GM19099 (cell line): Measurements from ENCODE around the gene OR51B4.

Source experiments
- POLR2A ChIP-seq: IDR thresholded peaks from 3 replicates; pipeline ENCODE4 v1.6.1; 2011; ENCODE audit warnings: low read depth; ENCODE audit not compliant: insufficient read length; ENCODE audit errors: extremely low read depth

OR51B4 gene

DNA sequence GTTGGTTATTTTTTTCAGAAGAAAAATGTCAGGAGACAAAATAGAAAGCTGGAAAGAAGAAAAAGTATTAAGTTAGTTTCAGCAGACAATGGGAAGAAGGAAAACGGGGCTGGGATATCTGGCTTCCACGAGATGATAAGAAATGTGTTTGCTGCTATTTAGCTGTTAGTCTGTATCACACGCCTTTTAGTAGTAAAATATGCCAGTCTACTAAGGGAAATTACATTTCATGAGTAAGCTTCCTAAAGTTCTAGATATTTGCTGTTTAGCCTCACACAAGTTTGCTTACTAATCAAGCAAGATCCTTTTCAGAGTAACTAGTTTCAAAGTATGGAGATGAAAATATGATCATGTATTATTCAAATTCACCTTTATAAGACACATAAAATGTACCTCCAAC, 1.5 kb downstream of the OR51B4 start:
- TF ChIP-seq POLR2A: no peak

DNA sequence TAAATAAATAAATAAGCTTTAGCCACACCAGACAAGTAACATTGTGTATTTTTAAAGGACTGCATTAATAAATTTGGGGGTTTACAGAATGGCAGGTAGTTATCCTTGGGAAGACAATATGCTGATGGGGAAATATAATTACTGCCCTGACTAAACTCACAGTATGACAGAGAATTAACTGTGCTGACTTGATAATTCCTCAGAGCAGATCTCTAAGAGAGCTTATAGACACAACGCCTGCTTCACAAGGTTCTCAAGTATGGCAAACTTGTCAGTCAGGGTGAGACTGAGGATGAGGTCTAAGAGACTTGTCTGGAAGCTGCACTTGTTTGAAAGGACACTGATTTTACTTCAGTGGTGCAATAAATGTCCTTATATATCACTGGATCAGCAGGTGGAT, 3.3 kb downstream of the OR51B4 start:
- no peak for TF ChIP-seq POLR2A

DNA sequence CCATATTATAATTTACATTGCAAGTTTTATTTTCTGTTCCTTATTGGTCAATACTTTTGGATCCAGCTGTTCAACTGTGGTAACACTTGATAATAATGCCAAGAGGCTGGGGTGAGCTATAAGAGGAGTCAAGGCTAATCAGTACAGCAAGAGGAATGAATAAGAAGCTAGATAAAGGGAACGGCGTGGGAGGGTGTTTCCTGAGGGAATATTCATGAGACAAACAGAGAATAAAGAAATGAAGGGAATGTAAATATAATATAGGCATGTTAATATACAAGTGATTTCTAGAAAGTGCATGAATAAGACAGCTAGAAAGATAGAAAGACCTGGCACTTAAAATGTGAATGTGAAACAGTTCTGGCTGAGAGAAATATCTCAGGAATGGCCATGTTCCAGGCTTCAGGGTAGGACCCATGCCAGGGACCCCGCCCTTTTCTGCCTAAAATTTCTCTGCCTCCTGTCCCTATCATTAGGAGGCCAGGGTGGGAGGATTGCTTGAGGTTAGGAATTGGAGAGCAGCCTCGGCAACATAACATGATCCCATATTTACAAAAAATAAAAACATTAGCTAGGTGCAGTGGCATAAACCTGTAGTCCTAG, 3.9 kb downstream of the OR51B4 start:
- no peak for TF ChIP-seq POLR2A

DNA sequence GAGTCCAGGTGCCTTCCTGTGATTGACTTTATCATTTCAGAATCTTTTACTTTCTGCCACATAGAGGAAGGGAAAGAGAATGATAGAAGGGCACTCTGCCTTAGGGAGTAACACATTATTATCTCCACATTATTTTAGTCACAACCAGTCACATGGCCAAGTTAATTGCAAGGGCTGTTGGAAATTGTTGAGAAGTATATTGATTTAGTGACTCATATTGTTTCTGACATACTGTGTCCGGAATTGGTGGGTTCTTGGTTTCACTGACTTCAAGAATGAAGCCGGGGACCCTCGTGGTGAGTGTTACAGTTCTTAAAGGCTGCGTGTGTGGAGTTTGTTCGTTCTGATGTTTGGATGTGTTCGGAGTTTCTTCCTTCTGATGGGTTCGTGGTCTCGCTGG, 8.7 kb downstream of the OR51B4 start:
- TF ChIP-seq POLR2A: no peak

DNA sequence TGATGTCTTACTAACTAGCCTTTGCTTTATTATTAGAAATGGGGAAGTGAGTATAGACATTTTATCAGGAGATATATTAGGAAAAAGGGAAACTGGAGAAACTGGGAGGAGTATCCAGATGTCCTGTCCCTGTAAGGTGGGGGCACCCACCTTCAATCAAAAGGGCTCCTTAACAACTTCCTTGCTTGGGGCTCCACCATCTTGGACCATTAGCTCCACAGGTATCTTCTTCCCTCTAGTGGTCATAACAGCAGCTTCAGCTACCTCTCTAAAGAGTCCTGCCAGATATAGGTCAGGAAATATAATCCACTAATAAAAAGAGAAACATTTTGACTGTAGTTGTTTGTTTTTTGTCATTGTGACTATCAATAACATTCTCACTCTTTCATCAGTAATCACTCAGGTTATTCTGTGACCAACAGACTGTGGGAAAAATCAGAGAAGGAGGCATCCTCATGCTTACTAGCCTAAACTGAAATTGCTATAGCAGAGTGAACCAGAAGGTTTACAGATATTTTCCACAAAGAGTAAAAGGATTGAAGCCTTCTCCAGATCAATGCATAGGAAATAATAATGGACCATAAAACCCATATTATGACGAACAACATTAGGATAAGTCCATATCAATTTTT, 10.4 kb downstream of the OR51B4 start:
- TF ChIP-seq POLR2A: no peak

DNA sequence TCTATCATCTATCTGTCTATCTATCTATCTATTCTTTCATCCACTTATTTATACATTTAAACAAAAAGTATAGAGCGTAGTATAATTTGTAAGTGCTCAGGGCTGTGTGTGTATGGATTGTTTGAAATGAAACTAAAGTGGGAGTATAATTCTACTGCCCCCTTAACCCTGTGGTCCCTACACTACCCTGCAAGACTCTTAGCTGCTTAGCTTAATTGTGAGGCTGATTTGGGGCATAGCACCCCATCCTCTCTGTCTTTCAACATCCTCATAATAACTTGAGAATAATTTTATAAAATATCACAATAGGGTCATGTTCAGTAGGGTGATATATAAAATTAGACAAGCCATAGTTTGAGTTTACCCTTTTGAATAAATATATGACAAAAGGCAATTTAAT, 11.6 kb downstream of the OR51B4 start:
- TF ChIP-seq POLR2A: no peak

DNA sequence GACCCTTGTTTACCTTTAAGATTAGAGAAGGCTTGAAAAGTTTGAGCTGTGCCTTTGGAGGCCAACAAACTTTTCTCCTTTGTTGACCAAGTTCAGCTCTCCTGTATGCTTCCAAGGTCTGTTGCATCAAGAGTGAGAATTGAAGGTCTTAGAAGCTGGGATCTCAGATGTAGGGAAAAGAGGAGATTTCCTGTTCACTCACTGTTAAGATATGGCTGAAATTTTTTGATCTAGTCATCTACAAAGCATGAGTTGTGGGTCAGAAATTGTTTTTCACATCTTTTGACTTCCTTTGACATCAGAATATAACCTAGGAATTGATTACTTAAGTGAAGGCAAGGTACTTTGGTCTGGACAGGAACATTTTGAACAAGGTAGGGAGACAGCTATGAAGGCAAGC, 12.1 kb downstream of the OR51B4 start:
- TF ChIP-seq POLR2A: no peak

DNA sequence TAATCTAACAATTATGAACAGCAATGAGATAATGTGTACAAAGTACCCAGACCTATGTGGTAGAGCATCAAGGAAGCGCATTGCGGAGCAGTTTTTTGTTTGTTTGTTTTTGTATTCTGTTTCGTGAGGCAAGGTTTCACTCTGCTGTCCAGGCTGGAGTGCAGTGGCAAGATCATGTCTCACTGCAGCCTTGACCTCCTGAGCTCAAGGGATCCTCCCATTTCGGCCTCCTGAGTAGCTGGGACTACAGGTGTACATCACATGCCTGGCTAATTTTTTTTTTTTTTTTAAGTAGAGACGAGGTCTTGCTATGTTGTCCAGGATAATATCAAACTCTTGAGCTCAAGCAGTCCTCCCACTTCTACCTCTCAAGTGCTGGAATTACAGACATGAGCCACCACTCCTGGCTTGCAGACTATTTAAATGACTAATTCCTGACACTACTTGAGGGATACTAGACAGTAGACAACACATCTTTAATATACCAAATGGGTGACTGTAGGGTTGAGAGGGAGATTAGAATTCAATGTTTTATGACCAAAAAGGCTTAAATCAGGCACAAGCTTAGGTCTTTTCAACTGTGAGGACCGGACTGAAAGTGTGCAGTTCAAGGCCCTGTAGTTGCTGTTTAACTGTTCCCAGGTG, 12.7 kb downstream of the OR51B4 start:
- TF ChIP-seq POLR2A: no peak

DNA sequence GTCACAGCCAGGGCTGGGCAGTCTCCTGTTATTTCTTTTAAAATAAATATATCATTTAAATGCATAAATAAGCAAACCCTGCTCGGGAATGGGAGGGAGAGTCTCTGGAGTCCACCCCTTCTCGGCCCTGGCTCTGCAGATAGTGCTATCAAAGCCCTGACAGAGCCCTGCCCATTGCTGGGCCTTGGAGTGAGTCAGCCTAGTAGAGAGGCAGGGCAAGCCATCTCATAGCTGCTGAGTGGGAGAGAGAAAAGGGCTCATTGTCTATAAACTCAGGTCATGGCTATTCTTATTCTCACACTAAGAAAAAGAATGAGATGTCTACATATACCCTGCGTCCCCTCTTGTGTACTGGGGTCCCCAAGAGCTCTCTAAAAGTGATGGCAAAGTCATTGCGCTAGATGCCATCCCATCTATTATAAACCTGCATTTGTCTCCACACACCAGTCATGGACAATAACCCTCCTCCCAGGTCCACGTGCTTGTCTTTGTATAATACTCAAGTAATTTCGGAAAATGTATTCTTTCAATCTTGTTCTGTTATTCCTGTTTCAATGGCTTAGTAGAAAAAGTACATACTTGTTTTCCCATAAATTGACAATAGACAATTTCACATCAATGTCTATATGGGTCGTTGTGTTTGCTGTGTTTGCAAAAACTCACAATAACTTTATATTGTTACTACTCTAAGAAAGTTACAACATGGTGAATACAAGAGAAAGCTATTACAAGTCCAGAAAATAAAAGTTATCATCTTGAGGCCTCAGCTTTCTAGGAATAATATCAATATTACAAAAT, 13.4 kb downstream of the OR51B4 start:
- no peak for TF ChIP-seq POLR2A

DNA sequence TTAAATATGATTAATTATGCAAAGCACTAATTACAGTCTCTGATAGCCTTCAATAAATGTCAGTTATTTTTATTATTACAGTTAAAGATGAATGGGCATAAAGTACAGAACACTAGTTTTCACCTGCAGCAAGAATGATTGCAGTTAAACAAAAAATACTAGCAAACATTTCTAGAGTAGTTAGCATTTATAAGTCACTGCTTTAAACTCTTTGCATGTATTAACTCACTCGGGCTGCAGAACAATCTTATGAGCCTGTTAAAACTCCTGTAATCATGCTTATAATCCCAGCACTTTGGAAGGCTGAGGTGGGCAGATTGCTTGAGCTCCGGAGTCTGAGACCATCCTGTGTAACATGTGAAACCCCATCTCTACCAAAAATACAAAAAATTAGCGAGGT, 14.8 kb downstream of the OR51B4 start:
- TF ChIP-seq POLR2A: no peak

DNA sequence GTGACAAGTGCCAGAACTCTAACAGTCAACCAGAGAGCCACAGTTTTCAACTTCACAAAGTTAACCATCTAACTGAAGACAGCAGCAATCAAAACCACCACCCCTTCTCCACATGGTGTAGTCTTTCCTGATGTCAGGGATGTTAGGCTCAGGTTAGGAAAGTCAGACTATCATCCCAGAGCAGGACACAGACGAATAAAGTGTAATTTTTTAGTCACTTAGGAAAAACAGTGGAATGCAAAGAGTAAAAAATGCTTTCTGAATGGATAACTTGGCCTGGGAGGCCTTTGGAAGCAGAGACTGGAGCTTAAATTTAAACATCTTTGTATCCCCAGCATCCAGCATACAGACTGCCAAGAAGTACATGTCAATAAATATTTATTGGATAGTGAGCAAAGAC, 15.4 kb downstream of the OR51B4 start:
- TF ChIP-seq POLR2A: no peak

DNA sequence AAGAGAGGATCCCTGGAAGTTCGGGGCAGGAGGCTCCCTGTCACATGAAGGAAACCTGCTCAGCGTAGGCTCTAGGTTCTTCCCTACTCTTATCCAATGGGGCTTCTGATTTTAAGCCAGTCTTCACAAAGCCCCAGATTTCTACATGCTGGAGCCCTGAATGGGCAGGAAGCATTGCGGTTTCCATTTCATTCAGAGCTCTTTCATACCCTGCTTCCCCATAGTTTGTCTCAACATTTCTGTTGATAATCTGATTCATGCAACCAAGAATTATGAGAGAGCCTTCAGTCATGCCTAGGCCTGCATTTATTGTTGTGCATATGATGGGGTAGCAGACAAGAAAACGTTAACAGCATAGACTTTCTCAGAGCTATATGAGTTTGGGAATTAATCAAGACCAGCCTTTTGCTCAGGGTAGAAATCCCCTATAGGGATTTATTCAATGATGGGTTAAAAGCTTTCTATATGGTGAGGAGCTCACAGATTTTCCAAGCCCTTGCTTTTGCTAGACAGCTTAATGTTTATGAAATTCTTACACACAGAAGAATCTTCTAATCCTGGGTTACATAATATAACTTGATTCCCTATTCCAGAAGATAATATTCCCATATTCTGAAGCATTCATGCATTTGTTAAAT, 15.9 kb downstream of the OR51B4 start:
- no peak for TF ChIP-seq POLR2A

DNA sequence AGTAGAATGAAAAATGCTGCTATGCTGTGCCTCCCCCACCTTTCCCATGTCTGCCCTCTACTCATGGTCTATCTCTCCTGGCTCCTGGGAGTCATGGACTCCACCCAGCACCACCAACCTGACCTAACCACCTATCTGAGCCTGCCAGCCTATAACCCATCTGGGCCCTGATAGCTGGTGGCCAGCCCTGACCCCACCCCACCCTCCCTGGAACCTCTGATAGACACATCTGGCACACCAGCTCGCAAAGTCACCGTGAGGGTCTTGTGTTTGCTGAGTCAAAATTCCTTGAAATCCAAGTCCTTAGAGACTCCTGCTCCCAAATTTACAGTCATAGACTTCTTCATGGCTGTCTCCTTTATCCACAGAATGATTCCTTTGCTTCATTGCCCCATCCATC, 17.1 kb downstream of the OR51B4 start:
- no peak for TF ChIP-seq POLR2A

DNA sequence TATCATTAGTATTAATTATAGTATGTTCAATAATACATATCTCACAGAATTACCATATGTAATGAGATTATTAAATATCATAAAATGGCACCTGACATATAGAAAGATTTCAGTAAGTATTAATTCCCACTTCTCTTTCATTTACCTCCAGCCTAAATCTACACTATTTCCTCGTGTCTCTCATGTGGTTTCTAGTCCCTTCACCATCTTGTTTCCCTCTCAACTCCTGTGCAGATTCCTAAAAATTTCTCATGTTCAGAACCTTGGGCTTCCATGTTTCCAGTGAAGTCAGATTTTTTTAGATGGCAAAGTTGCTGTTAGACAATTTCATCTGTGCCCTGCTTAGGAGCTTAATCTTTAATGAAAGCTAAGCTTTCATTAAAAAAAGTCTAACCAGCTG, 17.9 kb downstream of the OR51B4 start:
- TF ChIP-seq POLR2A: no peak

DNA sequence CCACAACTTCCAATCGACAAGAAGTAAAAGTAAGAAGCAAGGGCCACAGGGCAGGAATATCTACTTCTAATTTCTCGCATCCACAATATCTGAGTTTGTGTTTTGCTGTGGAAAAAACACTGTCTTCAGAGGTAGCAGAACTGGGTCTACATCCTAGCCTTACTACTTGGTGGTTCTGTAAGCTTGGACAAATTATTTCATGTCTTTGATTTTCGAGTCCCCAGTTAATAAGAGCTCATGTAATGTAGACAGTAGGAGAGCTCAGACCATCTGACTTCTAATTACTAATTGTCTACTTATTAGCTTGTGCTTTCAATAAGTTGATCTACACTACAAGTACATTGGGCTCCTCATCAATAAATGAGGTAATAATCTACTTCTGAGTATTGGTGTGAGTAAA, 18.7 kb downstream of the OR51B4 start:
- TF ChIP-seq POLR2A: no peak
